Endothelial cell of umbilical vein (primary cell): Measurements from ENCODE around the gene PLXDC2.

Experiments
- EZH2 ChIP-seq: IDR thresholded peaks from 2 replicates; pipeline ENCODE4 v1.6.1; 2012; ENCODE audit warnings: borderline replicate concordance, low read depth, mild to moderate bottlenecking, moderate library complexity, low read length, inconsistent platforms; ENCODE audit not compliant: severe bottlenecking
- POLR2AphosphoS5 ChIP-seq: IDR thresholded peaks from 2 replicates; pipeline ENCODE4 v1.6.1; 2012; ENCODE audit warnings: low read depth, mild to moderate bottlenecking, control low read depth, low read length, moderate library complexity; ENCODE audit not compliant: insufficient read depth
- TF ChIP-seq, protein P1 (sequence below), 2 donors: IDR thresholded peaks; 1 replicate in 1 of 2; 2 replicates in 1 of 2; pipeline ENCODE4 v1.5.1; 2011; ENCODE audit warnings: low read length in 2 of 2, mild to moderate bottlenecking in 2 of 2, moderate library complexity in 2 of 2, control low read depth in 1 of 2, inconsistent platforms in 1 of 2, low read depth in 1 of 2; ENCODE audit not compliant: insufficient read depth in 1 of 2; ENCODE audit errors: extremely low read depth in 1 of 2

DNA sequence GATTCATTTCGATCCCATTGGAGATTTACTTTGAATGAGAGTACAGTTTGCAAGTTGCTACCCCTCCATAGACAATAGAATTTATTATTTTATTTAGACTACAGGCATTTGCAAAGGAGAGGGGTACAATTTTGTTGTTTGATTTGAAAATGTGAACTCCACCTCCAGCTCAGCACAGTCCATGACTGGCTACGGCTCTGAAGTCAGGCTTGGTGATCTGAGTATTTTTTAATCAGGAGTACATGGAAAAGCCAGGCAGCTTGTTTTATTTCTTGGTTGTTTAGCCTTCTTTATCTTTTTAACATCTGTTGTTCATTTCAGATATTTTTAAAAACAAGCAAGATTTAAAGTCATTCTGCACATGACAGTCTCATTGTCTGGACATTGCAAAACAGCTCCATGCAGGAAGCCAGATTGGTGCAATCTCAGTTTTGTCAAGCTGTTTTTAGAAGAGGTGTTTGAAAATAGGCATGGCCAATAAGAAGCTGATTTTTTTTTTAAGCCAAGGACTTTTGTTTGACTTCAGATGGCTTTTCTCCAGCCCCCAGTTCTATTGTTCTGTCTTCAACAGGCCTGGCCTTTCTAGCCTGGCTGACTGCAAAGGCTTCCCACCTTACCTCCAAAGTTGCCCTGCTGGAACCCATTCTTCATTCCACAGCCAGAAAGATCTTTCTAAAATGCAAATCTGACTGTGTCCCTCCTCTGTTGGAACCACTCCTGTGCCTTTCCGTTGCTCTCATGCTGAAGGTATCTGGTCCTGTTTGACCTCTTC lies 12.2 kb downstream of the PLXDC2 start:
- TF ChIP-seq, protein P1, sequence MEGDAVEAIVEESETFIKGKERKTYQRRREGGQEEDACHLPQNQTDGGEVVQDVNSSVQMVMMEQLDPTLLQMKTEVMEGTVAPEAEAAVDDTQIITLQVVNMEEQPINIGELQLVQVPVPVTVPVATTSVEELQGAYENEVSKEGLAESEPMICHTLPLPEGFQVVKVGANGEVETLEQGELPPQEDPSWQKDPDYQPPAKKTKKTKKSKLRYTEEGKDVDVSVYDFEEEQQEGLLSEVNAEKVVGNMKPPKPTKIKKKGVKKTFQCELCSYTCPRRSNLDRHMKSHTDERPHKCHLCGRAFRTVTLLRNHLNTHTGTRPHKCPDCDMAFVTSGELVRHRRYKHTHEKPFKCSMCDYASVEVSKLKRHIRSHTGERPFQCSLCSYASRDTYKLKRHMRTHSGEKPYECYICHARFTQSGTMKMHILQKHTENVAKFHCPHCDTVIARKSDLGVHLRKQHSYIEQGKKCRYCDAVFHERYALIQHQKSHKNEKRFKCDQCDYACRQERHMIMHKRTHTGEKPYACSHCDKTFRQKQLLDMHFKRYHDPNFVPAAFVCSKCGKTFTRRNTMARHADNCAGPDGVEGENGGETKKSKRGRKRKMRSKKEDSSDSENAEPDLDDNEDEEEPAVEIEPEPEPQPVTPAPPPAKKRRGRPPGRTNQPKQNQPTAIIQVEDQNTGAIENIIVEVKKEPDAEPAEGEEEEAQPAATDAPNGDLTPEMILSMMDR (IDR thresholded peaks at IDR 0.05; ENCODE audit: extremely low read depth in 1 of 2, insufficient read depth in 1 of 2, low read depth in 1 of 2, low read length in 2 of 2), result no peak
- no peak for TF ChIP-seq POLR2AphosphoS5
- no peak for TF ChIP-seq EZH2
